ENCODE results near the gene TEX2.
A peak's percentile ranks its signal among the peaks of the same experiment; 100 is the strongest.

Gene TEX2

DNA sequence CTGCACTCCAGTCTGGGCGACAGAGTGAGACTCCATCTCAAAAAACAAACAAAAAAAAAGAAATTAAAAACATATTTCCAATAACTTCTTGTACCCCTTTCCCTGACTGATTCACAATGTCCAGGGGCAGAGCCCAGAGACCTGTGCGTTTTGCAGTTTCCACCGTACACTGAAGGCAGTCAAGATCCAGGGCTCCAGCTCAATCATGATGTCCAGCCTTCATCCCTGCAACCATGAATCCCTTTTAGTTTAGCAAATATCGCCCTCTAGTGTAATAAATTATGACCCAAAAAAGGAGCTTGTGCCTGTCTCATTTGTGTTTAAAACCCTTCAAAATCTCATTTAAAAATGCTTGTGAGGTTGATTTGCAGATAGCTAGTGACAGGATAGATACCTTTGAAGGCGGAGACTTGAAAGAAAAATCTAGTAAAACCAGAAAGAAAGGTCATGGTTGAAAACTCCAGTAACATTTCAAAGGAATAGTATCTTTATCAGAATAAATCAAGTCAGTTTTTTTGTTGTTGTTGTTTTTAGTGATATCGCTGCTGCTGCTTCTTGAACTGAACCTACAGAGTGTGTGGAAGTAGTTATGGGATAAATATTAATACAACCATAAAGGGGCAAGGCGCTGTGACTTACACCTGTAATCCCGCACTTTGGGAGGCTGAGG is 129.4 kb downstream of the TEX2 start:
- peak; percentile 54 for DNase-seq
- Histone ChIP-seq H3K36me3 (no peaks in the 10 kb centered on the region), H3K9me3 (no peaks in the 10 kb centered on the region), H3K4me3 (ENCODE audit: low read depth, low read length) (no peak overlapping the region), H3K4me1 (no peaks in the 10 kb centered on the region), H3K27me3 (no peaks in the 10 kb centered on the region)
- TF ChIP-seq, protein P1, sequence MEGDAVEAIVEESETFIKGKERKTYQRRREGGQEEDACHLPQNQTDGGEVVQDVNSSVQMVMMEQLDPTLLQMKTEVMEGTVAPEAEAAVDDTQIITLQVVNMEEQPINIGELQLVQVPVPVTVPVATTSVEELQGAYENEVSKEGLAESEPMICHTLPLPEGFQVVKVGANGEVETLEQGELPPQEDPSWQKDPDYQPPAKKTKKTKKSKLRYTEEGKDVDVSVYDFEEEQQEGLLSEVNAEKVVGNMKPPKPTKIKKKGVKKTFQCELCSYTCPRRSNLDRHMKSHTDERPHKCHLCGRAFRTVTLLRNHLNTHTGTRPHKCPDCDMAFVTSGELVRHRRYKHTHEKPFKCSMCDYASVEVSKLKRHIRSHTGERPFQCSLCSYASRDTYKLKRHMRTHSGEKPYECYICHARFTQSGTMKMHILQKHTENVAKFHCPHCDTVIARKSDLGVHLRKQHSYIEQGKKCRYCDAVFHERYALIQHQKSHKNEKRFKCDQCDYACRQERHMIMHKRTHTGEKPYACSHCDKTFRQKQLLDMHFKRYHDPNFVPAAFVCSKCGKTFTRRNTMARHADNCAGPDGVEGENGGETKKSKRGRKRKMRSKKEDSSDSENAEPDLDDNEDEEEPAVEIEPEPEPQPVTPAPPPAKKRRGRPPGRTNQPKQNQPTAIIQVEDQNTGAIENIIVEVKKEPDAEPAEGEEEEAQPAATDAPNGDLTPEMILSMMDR (IDR thresholded peaks at IDR 0.05; ENCODE audit: low read depth, low read length): peak; percentile 72

GRCh38 chr17:64131606-64132270 is 131.3 kb downstream of the TEX2 start:
- Histone ChIP-seq H3K9me3 (no peaks in the 10 kb centered on the region), H3K36me3 (no peaks in the 10 kb centered on the region), H3K4me1 (no peaks in the 10 kb centered on the region; the same call in 1 of the 2 replicates), H3K27me3 (no peaks in the 10 kb centered on the region), H3K4me3 (ENCODE audit: low read depth, low read length) (no peak overlapping the region)
- DNase-seq: no peak
- TF ChIP-seq, protein P1 (IDR thresholded peaks at IDR 0.05; ENCODE audit: low read depth, low read length): no peak

GRCh38 chr17:64130559-64131001 is 132.5 kb downstream of the TEX2 start:
- Histone ChIP-seq H3K4me3 (ENCODE audit: low read depth, low read length) (peak overlapping the region; percentile 36), H3K27me3 (no peaks in the 10 kb centered on the region), H3K36me3 (no peaks in the 10 kb centered on the region), H3K4me1 (no peaks in the 10 kb centered on the region; the same call in 1 of the 2 replicates), H3K9me3 (no peaks in the 10 kb centered on the region)
- DNase-seq: no peak
- TF ChIP-seq, protein P1 (IDR thresholded peaks at IDR 0.05; ENCODE audit: low read depth, low read length): no peak

DNA sequence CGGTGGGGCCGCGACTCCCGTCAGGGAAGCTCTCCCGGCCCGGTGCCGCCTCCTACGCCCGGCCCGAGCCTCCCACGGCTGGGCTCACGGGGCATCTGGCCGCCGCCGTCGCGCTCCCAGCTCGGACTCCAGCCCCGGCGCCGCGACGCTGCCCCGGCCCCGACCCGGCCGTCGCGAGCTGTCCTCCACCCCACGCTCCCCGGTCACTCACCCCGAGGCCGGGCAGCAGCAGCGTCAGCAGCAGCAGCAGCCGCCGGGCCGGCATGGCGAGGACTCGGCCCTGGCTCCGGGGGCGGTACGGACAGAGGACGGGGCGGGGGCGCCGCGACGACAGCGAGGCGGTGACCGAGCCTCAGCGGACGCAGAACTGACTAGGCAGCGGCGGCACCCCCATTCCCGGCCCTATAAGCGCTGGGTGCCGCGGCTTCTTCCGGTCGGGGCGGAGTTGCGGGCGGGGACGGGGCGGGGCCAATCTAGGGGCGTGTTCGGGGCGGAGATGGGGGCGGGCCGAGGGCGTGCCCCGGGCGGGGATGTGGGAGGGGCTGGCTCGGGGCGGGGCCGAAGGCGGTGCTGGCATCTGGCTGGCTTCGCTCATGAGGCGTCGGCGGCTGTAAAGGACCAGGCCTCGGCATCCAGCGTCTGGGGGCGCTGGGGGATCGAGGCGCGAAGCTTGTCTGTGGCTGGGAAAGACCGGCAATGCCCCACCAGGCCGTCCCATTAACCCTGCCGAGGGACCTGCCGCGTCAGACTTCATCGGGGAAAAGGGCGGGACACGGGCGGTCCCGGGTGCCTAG is 133.1 kb downstream of the TEX2 start, which contains the start of gene ERN1:
Gene ERN1, minus strand, starts transcription at position 380 of the 794 bp plus-strand sequence. Its CDS starts 115 bp downstream, at position 265.
- Histone ChIP-seq H3K27me3 (no peaks in the 10 kb centered on the region), H3K4me3 (ENCODE audit: low read depth, low read length) (peak within 1 kb of the TSS; percentile 54), H3K9me3 (no peaks in the 10 kb centered on the region), H3K4me1 (no peaks in the 10 kb centered on the region; the same call in 1 of the 2 replicates), H3K36me3 (no peaks in the 10 kb centered on the region)
- peak; percentile 94 for DNase-seq
- TF ChIP-seq, protein P1 (IDR thresholded peaks at IDR 0.05; ENCODE audit: low read depth, low read length): no peak

DNA sequence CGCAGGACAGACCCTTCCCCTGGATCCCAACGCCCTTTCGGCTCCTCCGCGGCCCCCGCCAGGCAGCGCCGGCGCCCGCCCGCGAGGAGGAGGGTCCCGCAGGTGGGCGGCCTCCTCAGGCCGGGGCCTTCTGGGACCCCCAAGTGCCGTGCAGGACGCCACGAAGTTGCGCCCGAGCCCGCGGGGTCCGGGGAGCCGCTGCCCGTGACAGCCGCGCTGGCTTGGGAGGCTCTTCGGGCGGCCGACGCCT is 133.6 kb downstream of the TEX2 start:
- no peaks in the 10 kb centered on the region for H3K9me3 ChIP-seq
- H3K27me3 ChIP-seq: no peaks in the 10 kb centered on the region
- no peaks in the 10 kb centered on the region; the same call in 1 of the 2 replicates for H3K4me1 ChIP-seq
- peak overlapping the region; percentile 54 for H3K4me3 ChIP-seq (ENCODE audit: low read depth, low read length)
- TF ChIP-seq, protein P1 (IDR thresholded peaks at IDR 0.05; ENCODE audit: low read depth, low read length): no peak
- DNase-seq: no peak
- H3K36me3 ChIP-seq: no peaks in the 10 kb centered on the region
